OCI-LY7 (cell line): ENCODE data around the gene GRID2IP. TPM values are rescaled to one million over a fixed set of nuclear protein-coding genes. Genes with fewer than 3 reads are reported as not detected.

Experiments
- BruUV-seq: library from RNA; stranded (reverse); fragments of 400-500 nt; replicated peaks from 2 replicates; lab custom pipeline; 2021; lab: Mats Ljungman, UMichigan
- CTCF ChIA-PET: fragments of 300-600 bp; sonication (Branson Sonifier 250); formaldehyde crosslinking; loops from one replicate; lab custom pipeline; 2022; ENCODE audit warnings: antibody characterized with exemption; ENCODE audit not compliant: unreplicated experiment; lab: Charles Lee
- POLR2A ChIA-PET: fragments of 300-600 bp; sonication (Branson Sonifier 250); formaldehyde crosslinking; loops from one replicate; lab custom pipeline; 2022; ENCODE audit warnings: antibody characterized with exemption; lab: Charles Lee
- DNase-seq: peaks from one replicate; pipeline ENCODE4 v3.0.0-alpha.2; 2015; ENCODE audit warnings: low spot score
- H2AFZ ChIP-seq: fragments of 200-600 bp; sonication (generic), shearing (Covaris generic); 2 replicates; pipeline ENCODE4 v1.6.1; 2014; ENCODE audit warnings: mild to moderate bottlenecking, antibody characterized with exemption, low read length, moderate library complexity
- H3K27ac ChIP-seq: fragments of 200-600 bp; sonication (generic); 2 replicates; pipeline ENCODE4 v1.5.1; 2014; ENCODE audit warnings: mixed run types, low read depth, mild to moderate bottlenecking, moderate library complexity, low read length, inconsistent platforms; ENCODE audit not compliant: poor library complexity, severe bottlenecking
- H3K36me3 ChIP-seq: fragments of 200-600 bp; sonication (generic); 2 replicates; pipeline ENCODE4 v1.6.1; 2014; ENCODE audit warnings: mild to moderate bottlenecking, antibody characterized with exemption, low read length, moderate library complexity, mixed read lengths; ENCODE audit not compliant: insufficient read depth
- H3K4me1 ChIP-seq: fragments of 200-600 bp; sonication (generic); 2 replicates; pipeline ENCODE4 v1.5.1; 2014; ENCODE audit warnings: mild to moderate bottlenecking, low read length; ENCODE audit not compliant: insufficient read depth, poor library complexity, severe bottlenecking
- H3K4me2 ChIP-seq: fragments of 200-600 bp; sonication (generic); 2 replicates; pipeline ENCODE4 v1.6.1; 2014; ENCODE audit warnings: mild to moderate bottlenecking, low read length
- H3K4me3 ChIP-seq: fragments of 200-600 bp; sonication (generic); 2 replicates; pipeline ENCODE4 v1.5.1; 2014; ENCODE audit warnings: mild to moderate bottlenecking, low read depth, low read length; ENCODE audit not compliant: poor library complexity, severe bottlenecking
- H3K79me2 ChIP-seq: fragments of 200-600 bp; sonication (generic); 2 replicates; pipeline ENCODE4 v1.6.1; 2016; ENCODE audit warnings: low read depth, mild to moderate bottlenecking, low read length, moderate library complexity, mixed read lengths; ENCODE audit not compliant: insufficient read depth
- H3K9me2 ChIP-seq: fragments of 200-600 bp; sonication (generic); 2 replicates; pipeline ENCODE4 v1.6.1; 2016; ENCODE audit warnings: mild to moderate bottlenecking, low read length, mixed read lengths; ENCODE audit not compliant: insufficient read depth
- H3K9me3 ChIP-seq: fragments of 200-600 bp; sonication (generic); 2 replicates; pipeline ENCODE4 v1.6.1; 2014; ENCODE audit warnings: mild to moderate bottlenecking, mixed run types, low read length, mixed read lengths
- H4K20me1 ChIP-seq: fragments of 200-600 bp; sonication (generic); 2 replicates; pipeline ENCODE4 v1.6.1; 2014; ENCODE audit warnings: mild to moderate bottlenecking, antibody characterized with exemption, low read length, moderate library complexity, mixed read lengths; ENCODE audit not compliant: insufficient read depth
- EZH2phosphoT487 ChIP-seq: fragments of 200-600 bp; sonication (generic); IDR thresholded peaks from 2 replicates; pipeline ENCODE4 v1.6.1; 2018; ENCODE audit warnings: low read depth, borderline replicate concordance, mild to moderate bottlenecking, mixed run types, antibody characterized with exemption, low read length, moderate library complexity, mixed read lengths
- intact Hi-C: fragments of 100-400 bp; cut with micrococcal nuclease; formaldehyde crosslinking; loops from one replicate; pipeline ENCODE4 v1.10.0; 2022; ENCODE audit not compliant: unreplicated experiment
- total RNA-seq, 2 experiments: library from RNA; depleted of rRNA in 1 of 2; stranded (reverse); fragments of >200 nt in 1 of 2; shearing (Covaris generic) in 1 of 2; gene quantifications; 2 replicates each; pipeline ENCODE4 v1.2.3, GENCODE V29; 2014 to 2022
- TF ChIP-seq, protein P1 (sequence below): fragments of 200-600 bp; sonication (generic); conservative IDR thresholded peaks from 2 replicates; pipeline ENCODE4 v1.5.1; 2014; ENCODE audit warnings: mild to moderate bottlenecking, antibody characterized with exemption, low read length, moderate library complexity, mixed read lengths

The GRID2IP gene
- total RNA-seq, 2 experiments from 2014 or later, result 0.16 to 0.32 TPM

DNA sequence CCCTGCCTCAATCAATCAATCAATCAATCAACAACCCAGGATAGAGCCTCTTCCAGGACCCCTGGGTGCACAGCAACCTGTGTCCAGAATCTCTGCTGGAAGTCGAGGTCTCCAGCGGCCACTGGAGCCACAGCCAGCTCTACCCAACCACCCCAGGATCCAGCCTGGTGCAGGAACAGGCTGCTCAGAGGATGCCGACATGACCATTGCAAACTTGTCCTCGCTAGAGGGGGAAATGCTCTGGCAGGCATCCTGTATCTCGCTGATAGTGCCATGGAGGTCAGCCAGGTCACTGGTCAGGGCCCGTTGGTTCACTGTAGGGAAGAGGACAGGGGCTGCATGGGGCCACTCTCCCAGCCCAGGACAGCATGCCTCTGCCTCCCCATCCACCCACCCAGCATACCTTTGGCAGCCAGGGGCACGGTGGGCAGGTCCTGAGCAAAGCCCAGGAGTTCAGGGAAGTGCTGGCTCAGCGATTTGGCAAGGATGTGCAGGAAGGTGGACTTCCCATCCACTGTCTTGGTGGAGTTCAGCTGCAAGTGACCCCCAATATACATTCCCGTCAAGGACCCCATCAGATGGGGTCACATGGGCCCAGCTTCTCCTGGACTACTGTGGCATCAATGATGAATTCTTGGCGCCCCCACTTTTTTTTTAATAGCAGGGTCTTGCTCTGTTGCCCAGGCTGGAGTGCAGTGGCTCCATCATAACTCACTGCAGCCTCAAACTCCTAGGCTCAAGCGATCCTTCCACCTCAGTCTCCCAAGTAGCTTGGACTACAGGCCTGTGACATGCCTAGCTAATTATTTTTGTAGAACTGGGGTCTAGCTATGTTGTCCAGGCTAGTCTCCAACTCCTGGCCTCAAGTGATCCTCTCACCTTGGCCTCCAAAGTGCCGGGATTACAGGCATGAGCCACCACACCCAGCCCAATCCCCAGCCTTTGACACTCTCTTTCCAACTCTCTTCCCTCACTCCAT, 49.4 kb downstream of the GRID2IP start:
- Histone ChIP-seq H3K4me1 (peaks cover 12% of the 10 kb centered on the region), H2AFZ (no peak overlapping the region), H3K9me2 (no peaks in the 10 kb centered on the region), H3K4me2 (no peak overlapping the region), H3K79me2 (no peaks in the 10 kb centered on the region), H3K27ac (no peak overlapping the region), H3K9me3 (no peaks in the 10 kb centered on the region), H4K20me1 (no peaks in the 10 kb centered on the region), H3K4me3 (no peak overlapping the region), H3K36me3 (no peaks in the 10 kb centered on the region)
- intact Hi-C loops, result no loop called here
- POLR2A ChIA-PET, result interaction anchor here (0.7 to 0.8 kb wide), 2 partner anchors 28 to 119 kb away, joined by 3 read pairs; no protein-coding TSS in a partner anchor
- no peak for DNase-seq
- CTCF ChIA-PET, result no interaction called here
- no peak for TF ChIP-seq EZH2phosphoT487
- TF ChIP-seq, protein P1, sequence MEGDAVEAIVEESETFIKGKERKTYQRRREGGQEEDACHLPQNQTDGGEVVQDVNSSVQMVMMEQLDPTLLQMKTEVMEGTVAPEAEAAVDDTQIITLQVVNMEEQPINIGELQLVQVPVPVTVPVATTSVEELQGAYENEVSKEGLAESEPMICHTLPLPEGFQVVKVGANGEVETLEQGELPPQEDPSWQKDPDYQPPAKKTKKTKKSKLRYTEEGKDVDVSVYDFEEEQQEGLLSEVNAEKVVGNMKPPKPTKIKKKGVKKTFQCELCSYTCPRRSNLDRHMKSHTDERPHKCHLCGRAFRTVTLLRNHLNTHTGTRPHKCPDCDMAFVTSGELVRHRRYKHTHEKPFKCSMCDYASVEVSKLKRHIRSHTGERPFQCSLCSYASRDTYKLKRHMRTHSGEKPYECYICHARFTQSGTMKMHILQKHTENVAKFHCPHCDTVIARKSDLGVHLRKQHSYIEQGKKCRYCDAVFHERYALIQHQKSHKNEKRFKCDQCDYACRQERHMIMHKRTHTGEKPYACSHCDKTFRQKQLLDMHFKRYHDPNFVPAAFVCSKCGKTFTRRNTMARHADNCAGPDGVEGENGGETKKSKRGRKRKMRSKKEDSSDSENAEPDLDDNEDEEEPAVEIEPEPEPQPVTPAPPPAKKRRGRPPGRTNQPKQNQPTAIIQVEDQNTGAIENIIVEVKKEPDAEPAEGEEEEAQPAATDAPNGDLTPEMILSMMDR, result no peak
- BruUV-seq, result no TSS peak

DNA sequence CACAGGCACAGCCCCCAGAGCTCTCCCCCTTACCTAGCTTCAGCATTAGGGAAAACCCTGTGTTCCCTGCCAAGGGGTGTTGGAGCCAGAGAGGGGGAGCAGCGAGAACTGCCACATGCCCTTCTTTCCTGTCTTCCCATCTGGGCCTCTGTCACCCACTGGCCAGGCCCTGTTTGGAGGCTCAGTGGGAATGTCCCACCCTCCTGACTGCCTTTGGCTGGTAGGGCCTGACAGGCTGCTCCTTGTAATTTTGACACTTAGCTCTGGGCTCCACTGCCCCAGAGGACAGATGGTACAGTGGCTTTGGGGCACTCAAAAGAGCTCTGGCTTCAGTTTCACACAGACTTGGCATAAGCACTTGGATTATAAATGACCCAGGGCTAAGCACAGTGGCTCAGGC, 50.6 kb downstream of the GRID2IP start:
- H3K79me2 ChIP-seq, result no peaks in the 10 kb centered on the region
- H2AFZ ChIP-seq, result no peak overlapping the region
- no peaks in the 10 kb centered on the region for H4K20me1 ChIP-seq
- intact Hi-C loops, result no loop called here
- POLR2A ChIA-PET, result interaction anchor here (0.7 kb wide), 1 partner anchor 120 kb away, joined by 3 read pairs; no protein-coding TSS in a partner anchor
- CTCF ChIA-PET, result no interaction called here
- no peaks in the 10 kb centered on the region for H3K9me3 ChIP-seq
- H3K4me2 ChIP-seq, result no peak overlapping the region
- H3K36me3 ChIP-seq, result no peaks in the 10 kb centered on the region
- peaks cover 12% of the 10 kb centered on the region for H3K4me1 ChIP-seq
- BruUV-seq, result no TSS peak
- H3K4me3 ChIP-seq, result no peak overlapping the region
- H3K27ac ChIP-seq, result no peak overlapping the region
- DNase-seq, result no peak
- no peak for TF ChIP-seq EZH2phosphoT487
- TF ChIP-seq, protein P1, result no peak
- no peaks in the 10 kb centered on the region for H3K9me2 ChIP-seq

DNA sequence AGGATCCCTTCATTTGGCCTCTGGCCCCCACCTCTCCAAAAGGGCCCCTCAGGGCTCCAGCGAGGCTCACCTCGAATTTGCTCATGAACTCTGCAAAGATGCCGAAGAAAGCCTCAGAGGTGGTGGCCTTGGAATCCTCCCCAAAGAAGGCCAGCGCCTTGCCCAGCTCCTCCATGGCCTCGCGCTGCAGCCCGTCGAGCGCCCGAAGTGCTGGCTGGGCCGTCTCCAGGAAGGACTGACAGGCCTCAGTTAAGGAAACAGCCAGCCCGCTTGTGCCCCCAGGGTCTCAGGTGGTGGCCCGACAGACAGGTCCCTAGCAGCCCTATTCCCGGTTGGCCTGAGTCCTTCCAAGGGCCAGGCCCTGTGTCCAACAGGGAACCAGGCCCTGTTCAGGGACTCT, 53.3 kb downstream of the GRID2IP start:
- Histone ChIP-seq H3K4me3 (no peak overlapping the region), H3K4me1 (no peaks in the 10 kb centered on the region), H3K4me2 (no peak overlapping the region), H3K27ac (no peak overlapping the region), H2AFZ (no peak overlapping the region), H4K20me1 (no peaks in the 10 kb centered on the region), H3K9me3 (no peaks in the 10 kb centered on the region), H3K79me2 (no peaks in the 10 kb centered on the region), H3K9me2 (no peaks in the 10 kb centered on the region), H3K36me3 (no peaks in the 10 kb centered on the region)
- POLR2A ChIA-PET, result interaction anchor here (0.5 kb wide), 1 partner anchor 41 kb away, joined by 3 read pairs; no protein-coding TSS in a partner anchor
- CTCF ChIA-PET, result no interaction called here
- BruUV-seq, result no TSS peak
- intact Hi-C loops, result no loop called here
- no peak for TF ChIP-seq EZH2phosphoT487
- TF ChIP-seq, protein P1, result no peak
- DNase-seq, result no peak
